Glutamatergic neuron (in vitro differentiated cells): ENCODE results near the gene HIPK2. TPM values are rescaled to one million over a fixed set of nuclear protein-coding genes. Genes with fewer than 3 reads are reported as not detected.
"Not testable (repeated sequence)": the region's sequence is repeated elsewhere in the genome, so short reads cannot be mapped to it uniquely, and the experiment has no call there.

Experiments used
- DNase-seq: peaks from one replicate; pipeline ENCODE4 v3.0.0; 2022
- H3K27ac Mint-ChIP-seq: one replicate; pipeline ENCODE4 v1.8.0; 2020; ENCODE audit warnings: mild to moderate bottlenecking, mixed read lengths, inconsistent platforms; ENCODE audit not compliant: unreplicated experiment
- H3K27me3 Mint-ChIP-seq: one replicate; pipeline ENCODE4 v1.8.0; 2020; ENCODE audit warnings: mild to moderate bottlenecking, moderate library complexity, mixed read lengths, inconsistent platforms; ENCODE audit not compliant: unreplicated experiment
- H3K36me3 Mint-ChIP-seq: one replicate; pipeline ENCODE4 v1.8.0; 2020; ENCODE audit warnings: mild to moderate bottlenecking, mixed read lengths, inconsistent platforms; ENCODE audit not compliant: unreplicated experiment
- H3K4me1 Mint-ChIP-seq: one replicate; pipeline ENCODE4 v1.8.0; 2020; ENCODE audit warnings: mild to moderate bottlenecking, low read depth, mixed read lengths, inconsistent platforms; ENCODE audit not compliant: unreplicated experiment
- H3K4me3 Mint-ChIP-seq: one replicate; pipeline ENCODE4 v1.8.0; 2020; ENCODE audit warnings: mild to moderate bottlenecking, mixed read lengths, inconsistent platforms; ENCODE audit not compliant: unreplicated experiment
- H3K9me3 Mint-ChIP-seq: one replicate; pipeline ENCODE4 v1.8.0; 2020; ENCODE audit warnings: mild to moderate bottlenecking, moderate library complexity, mixed read lengths, inconsistent platforms; ENCODE audit not compliant: unreplicated experiment
- total RNA-seq: library from RNA; stranded (reverse); fragmentation: NEBNext Ultra II Directional; extraction: Animal tissue kit (Norgen Biotek cat#: 25700); gene quantifications from one replicate; pipeline ENCODE4 v1.2.1, GENCODE V29; 2021; ENCODE audit not compliant: unreplicated experiment
- TF ChIP-seq, protein P1 (sequence below): fragments of 200-600 bp; sonication (generic); IDR thresholded peaks from one replicate; pipeline ENCODE4 v1.5.0; 2021; ENCODE audit not compliant: partially characterized antibody, unreplicated experiment

The HIPK2 gene
- total RNA-seq, 1 donor from 2014 or later: 36.9 TPM

DNA sequence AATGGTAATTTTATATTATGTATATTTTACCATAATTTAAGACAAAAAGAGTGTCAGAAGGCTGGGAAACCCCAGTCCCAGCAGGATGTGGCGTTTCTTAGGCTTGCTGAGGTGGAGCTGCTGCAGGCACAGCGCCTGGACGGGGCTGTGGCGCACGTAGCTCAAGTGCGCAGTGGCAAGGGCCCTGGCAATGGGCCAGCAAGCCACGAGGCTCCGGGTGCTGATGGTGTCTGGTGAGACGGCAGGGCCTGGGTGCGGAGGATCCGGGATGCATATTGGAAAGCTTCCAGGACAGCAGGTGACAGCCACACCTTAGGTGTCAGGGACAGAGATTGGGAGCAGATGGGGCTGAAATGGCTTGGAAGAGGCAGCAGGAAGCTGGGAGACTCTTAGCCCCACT lies 217.1 kb downstream of the HIPK2 start:
- no peaks in the 10 kb centered on the region for H3K4me1 Mint-ChIP-seq
- H3K36me3 Mint-ChIP-seq: peaks cover 4% of the 10 kb centered on the region
- H3K27ac Mint-ChIP-seq: no peak overlapping the region

DNA sequence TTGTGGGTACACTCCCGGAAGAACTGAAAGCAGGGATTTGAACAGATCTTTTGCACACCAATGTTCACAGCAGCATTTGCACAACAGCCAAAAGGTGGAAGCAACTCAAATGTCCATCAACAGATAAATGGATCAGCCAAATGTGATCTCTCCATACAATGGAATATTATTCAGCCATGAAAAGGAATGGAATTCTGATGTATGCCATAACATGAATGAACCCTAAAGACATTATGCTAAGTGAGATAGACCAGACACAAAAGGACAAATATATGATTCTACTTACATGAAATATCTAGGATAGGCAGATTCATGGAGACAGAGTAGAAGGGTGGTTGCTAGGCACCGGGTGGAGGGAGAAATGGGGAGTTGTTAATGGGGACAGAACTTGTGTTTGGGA lies 217.6 kb downstream of the HIPK2 start:
- Mint-ChIP-seq H3K4me1 (no peaks in the 10 kb centered on the region), H3K27ac (no peak overlapping the region), H3K27me3 (peaks cover 2% of the 10 kb centered on the region), H3K9me3 (no peaks in the 10 kb centered on the region), H3K36me3 (peaks cover 5% of the 10 kb centered on the region), H3K4me3 (no peak overlapping the region)
- no peak for DNase-seq
- TF ChIP-seq, protein P1, sequence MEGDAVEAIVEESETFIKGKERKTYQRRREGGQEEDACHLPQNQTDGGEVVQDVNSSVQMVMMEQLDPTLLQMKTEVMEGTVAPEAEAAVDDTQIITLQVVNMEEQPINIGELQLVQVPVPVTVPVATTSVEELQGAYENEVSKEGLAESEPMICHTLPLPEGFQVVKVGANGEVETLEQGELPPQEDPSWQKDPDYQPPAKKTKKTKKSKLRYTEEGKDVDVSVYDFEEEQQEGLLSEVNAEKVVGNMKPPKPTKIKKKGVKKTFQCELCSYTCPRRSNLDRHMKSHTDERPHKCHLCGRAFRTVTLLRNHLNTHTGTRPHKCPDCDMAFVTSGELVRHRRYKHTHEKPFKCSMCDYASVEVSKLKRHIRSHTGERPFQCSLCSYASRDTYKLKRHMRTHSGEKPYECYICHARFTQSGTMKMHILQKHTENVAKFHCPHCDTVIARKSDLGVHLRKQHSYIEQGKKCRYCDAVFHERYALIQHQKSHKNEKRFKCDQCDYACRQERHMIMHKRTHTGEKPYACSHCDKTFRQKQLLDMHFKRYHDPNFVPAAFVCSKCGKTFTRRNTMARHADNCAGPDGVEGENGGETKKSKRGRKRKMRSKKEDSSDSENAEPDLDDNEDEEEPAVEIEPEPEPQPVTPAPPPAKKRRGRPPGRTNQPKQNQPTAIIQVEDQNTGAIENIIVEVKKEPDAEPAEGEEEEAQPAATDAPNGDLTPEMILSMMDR: no peak

More for the DNA sequence above, 217.1 kb downstream of the HIPK2 start:
- TF ChIP-seq, protein P1: no peak
- H3K4me3 Mint-ChIP-seq: no peak overlapping the region
- DNase-seq: no peak
- no peaks in the 10 kb centered on the region for H3K9me3 Mint-ChIP-seq
- H3K27me3 Mint-ChIP-seq: peaks cover 2% of the 10 kb centered on the region

DNA sequence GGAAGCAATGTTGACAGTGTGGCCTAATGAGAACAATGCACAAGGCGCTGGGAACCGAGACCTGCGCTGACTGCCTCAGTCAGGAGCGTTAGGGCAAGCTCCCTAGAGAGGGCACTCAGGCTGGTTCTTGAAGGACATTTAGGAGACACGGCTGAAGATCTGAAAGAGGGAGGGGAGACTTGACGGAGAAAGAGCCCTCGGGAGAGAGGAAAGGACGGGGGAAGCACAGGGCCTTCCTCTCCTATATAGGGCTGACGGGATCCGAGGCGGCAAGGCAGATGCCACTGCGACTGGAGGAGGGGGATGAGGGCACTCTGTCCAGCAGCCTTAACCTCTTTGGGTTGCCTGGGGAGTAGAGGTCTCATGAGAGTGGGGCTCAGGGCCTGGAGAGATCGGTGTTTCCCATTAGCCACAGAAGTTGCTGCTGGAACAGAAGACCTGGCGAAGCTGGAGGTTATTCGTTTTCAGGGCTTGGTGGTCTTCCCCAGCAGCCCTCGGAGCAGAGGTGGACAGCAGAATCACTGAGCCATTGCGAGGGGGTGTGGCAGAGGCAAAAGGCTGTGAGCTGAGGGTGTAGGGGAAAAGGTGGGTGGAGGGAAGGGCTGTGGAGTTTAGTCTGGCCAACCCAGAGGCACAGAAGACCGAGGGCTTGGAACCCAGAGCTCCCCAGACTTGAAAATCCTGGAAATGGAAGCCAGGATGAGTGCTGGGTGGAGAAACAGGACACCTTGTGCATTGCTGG lies 218.3 kb downstream of the HIPK2 start:
- H3K4me3 Mint-ChIP-seq: no peak overlapping the region
- TF ChIP-seq, protein P1: no peak
- H3K27me3 Mint-ChIP-seq: peaks cover 2% of the 10 kb centered on the region
- H3K9me3 Mint-ChIP-seq: peaks cover 2% of the 10 kb centered on the region
- H3K36me3 Mint-ChIP-seq: peaks cover 10% of the 10 kb centered on the region
- no peak for DNase-seq
- no peaks in the 10 kb centered on the region for H3K4me1 Mint-ChIP-seq
- H3K27ac Mint-ChIP-seq: no peak overlapping the region

DNA sequence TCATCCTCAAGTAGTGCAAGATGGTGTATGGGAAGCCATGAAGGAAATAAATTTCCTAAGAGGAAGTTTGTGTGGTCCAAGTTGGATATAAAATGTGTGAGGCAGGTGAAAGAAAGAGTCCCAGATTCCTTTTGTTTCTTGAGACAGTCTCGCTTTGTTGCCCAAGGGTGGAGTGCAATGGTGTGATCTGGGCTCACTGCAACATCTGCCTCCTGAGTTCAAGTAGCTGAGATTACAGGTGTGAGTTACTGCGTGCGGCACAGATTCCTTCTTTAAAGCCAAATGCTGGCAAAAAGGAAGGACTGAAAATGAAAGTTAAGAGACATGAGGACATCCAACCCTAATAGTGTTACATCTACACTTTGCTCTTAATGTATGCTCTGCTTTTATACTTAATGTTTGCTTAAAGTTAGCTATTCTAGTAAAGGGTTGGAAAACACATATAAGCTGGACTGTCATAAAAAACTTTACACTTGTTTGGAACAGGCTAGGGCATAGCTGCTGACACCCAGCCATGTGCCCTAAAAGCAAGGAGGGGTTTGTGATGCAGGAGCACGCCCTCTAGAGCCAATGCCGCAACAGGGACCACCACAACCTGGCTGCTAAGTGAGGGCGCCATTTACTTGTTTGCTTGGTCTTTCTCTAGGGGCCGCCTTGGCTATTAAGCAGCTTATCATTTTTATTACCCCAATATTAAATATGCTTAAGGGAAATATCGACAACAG lies 219.8 kb downstream of the HIPK2 start:
- H3K4me3 Mint-ChIP-seq: no peak overlapping the region
- TF ChIP-seq, protein P1: no peak
- H3K36me3 Mint-ChIP-seq: peaks cover 16% of the 10 kb centered on the region

DNA sequence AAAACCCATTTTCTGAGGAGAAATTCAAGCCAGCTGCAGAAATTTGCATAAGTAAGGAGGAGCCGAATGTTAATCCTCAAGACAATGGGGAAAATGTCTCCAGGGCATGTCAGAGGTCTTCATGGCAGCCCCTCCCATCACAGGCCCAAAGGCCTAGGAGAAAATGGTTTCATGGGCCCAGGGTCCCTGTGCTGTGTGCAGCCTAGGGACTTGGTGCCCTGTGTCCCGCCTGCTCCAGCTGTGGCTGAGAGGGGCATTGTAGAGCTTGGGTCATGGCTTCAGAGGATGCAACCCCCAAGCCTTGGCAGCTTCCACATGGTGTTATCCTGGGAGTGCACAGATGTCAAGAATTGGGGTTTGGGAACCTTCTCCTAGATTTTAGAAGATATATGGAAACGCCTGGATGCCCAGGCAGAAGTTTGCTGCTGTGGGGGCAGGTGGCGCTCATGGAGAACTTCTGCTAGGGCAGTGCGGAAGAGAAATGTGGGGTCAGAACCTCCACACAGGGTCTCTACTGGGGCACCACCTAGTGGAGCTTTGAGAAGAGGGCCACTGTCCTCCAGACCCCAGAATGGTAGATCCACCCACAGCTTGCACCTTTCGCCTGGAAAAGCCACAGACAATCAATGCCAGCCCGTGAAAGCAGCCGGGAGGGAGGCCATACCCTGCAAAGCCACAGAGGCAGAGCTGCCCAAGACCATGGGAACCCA lies 223.7 kb downstream of the HIPK2 start:
- not testable (repeated sequence) for DNase-seq, H3K9me3 Mint-ChIP-seq, H3K27me3 Mint-ChIP-seq, H3K4me3 Mint-ChIP-seq, H3K4me1 Mint-ChIP-seq, H3K27ac Mint-ChIP-seq
- H3K36me3 Mint-ChIP-seq: peaks cover 11% of the 10 kb centered on the region

More for the DNA sequence above, 219.8 kb downstream of the HIPK2 start:
- H3K27me3 Mint-ChIP-seq: peaks cover 5% of the 10 kb centered on the region
- peaks cover 5% of the 10 kb centered on the region for H3K9me3 Mint-ChIP-seq
- H3K27ac Mint-ChIP-seq: no peak overlapping the region
- H3K4me1 Mint-ChIP-seq: no peaks in the 10 kb centered on the region
- DNase-seq: no peak
